ENCODE results near the gene IL21R.

DNA sequence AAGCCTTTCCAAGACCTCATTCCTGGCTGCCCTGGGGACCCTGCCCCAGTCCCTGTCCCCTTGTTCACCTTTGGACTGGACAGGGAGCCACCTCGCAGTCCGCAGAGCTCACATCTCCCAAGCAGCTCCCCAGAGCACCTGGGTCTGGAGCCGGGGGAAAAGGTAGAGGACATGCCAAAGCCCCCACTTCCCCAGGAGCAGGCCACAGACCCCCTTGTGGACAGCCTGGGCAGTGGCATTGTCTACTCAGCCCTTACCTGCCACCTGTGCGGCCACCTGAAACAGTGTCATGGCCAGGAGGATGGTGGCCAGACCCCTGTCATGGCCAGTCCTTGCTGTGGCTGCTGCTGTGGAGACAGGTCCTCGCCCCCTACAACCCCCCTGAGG lies 38.7 kb upstream of the IL21R start:
- TF ChIP-seq, protein P1, sequence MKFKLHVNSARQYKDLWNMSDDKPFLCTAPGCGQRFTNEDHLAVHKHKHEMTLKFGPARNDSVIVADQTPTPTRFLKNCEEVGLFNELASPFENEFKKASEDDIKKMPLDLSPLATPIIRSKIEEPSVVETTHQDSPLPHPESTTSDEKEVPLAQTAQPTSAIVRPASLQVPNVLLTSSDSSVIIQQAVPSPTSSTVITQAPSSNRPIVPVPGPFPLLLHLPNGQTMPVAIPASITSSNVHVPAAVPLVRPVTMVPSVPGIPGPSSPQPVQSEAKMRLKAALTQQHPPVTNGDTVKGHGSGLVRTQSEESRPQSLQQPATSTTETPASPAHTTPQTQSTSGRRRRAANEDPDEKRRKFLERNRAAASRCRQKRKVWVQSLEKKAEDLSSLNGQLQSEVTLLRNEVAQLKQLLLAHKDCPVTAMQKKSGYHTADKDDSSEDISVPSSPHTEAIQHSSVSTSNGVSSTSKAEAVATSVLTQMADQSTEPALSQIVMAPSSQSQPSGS (tag by site-specific recombination; IDR thresholded peaks at IDR 0.05; ENCODE audit: low read depth) = no peak
- TF ChIP-seq ZBTB8A (tag by site-specific recombination; IDR thresholded peaks at IDR 0.05) (no peak), MYNN (tag by site-specific recombination; IDR thresholded peaks at IDR 0.05; ENCODE audit: borderline replicate concordance) (no peak), ZNF10 (tag by site-specific recombination; IDR thresholded peaks at IDR 0.05) (no peak), ZNF670 (tag by site-specific recombination; IDR thresholded peaks at IDR 0.05; ENCODE audit: low read depth) (no peak), SP2 (tag by site-specific recombination; IDR thresholded peaks at IDR 0.05) (no peak), EGR2 (tag by site-specific recombination; IDR thresholded peaks at IDR 0.05; ENCODE audit: low read depth) (no peak)
- TF ChIP-seq, protein P2, sequence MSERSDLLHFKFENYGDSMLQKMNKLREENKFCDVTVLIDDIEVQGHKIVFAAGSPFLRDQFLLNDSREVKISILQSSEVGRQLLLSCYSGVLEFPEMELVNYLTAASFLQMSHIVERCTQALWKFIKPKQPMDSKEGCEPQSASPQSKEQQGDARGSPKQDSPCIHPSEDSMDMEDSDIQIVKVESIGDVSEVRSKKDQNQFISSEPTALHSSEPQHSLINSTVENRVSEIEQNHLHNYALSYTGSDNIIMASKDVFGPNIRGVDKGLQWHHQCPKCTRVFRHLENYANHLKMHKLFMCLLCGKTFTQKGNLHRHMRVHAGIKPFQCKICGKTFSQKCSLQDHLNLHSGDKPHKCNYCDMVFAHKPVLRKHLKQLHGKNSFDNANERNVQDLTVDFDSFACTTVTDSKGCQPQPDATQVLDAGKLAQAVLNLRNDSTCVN (tag by site-specific recombination; optimal IDR thresholded peaks at IDR 0.05) = no peak
- TF ChIP-seq, protein P3, sequence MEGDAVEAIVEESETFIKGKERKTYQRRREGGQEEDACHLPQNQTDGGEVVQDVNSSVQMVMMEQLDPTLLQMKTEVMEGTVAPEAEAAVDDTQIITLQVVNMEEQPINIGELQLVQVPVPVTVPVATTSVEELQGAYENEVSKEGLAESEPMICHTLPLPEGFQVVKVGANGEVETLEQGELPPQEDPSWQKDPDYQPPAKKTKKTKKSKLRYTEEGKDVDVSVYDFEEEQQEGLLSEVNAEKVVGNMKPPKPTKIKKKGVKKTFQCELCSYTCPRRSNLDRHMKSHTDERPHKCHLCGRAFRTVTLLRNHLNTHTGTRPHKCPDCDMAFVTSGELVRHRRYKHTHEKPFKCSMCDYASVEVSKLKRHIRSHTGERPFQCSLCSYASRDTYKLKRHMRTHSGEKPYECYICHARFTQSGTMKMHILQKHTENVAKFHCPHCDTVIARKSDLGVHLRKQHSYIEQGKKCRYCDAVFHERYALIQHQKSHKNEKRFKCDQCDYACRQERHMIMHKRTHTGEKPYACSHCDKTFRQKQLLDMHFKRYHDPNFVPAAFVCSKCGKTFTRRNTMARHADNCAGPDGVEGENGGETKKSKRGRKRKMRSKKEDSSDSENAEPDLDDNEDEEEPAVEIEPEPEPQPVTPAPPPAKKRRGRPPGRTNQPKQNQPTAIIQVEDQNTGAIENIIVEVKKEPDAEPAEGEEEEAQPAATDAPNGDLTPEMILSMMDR (tag by site-specific recombination; IDR thresholded peaks at IDR 0.05) = no peak
- TF ChIP-seq, protein P4, sequence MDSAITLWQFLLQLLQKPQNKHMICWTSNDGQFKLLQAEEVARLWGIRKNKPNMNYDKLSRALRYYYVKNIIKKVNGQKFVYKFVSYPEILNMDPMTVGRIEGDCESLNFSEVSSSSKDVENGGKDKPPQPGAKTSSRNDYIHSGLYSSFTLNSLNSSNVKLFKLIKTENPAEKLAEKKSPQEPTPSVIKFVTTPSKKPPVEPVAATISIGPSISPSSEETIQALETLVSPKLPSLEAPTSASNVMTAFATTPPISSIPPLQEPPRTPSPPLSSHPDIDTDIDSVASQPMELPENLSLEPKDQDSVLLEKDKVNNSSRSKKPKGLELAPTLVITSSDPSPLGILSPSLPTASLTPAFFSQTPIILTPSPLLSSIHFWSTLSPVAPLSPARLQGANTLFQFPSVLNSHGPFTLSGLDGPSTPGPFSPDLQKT (IDR thresholded peaks at IDR 0.05; ENCODE audit: borderline replicate concordance, low read depth, low read length) = no peak
- TF ChIP-seq, protein P5, sequence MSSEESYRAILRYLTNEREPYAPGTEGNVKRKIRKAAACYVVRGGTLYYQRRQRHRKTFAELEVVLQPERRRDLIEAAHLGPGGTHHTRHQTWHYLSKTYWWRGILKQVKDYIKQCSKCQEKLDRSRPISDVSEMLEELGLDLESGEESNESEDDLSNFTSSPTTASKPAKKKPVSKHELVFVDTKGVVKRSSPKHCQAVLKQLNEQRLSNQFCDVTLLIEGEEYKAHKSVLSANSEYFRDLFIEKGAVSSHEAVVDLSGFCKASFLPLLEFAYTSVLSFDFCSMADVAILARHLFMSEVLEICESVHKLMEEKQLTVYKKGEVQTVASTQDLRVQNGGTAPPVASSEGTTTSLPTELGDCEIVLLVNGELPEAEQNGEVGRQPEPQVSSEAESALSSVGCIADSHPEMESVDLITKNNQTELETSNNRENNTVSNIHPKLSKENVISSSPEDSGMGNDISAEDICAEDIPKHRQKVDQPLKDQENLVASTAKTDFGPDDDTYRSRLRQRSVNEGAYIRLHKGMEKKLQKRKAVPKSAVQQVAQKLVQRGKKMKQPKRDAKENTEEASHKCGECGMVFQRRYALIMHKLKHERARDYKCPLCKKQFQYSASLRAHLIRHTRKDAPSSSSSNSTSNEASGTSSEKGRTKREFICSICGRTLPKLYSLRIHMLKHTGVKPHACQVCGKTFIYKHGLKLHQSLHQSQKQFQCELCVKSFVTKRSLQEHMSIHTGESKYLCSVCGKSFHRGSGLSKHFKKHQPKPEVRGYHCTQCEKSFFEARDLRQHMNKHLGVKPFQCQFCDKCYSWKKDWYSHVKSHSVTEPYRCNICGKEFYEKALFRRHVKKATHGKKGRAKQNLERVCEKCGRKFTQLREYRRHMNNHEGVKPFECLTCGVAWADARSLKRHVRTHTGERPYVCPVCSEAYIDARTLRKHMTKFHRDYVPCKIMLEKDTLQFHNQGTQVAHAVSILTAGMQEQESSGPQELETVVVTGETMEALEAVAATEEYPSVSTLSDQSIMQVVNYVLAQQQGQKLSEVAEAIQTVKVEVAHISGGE (tag by site-specific recombination; conservative IDR thresholded peaks at IDR 0.05; ENCODE audit: low read depth) = no peak

All from HEK293 (cell line).